SK-N-SH treated with all-trans-retinoic acid at 6 μM for 48 hours (cell line): Measurements from ENCODE around the gene ADGRA3.

ENCODE experiments used
- ESRRG ChIP-seq: fragments of 250-450 bp; sonication (Bioruptor Pico); IDR thresholded peaks from 2 replicates; pipeline ENCODE4 v1.6.1; 2021; ENCODE audit warnings: mild to moderate bottlenecking
- GLIS3 ChIP-seq: fragments of 250-450 bp; sonication (Bioruptor Pico); IDR thresholded peaks from 2 replicates; pipeline ENCODE4 v1.5.0; 2020; ENCODE audit warnings: mild to moderate bottlenecking, moderate library complexity
- OSR1 ChIP-seq: fragments of 250-450 bp; sonication (Bioruptor Pico); IDR thresholded peaks from 2 replicates; pipeline ENCODE4 v1.8.0; 2022; ENCODE audit warnings: moderate library complexity, mild to moderate bottlenecking, inconsistent platforms
- PATZ1 ChIP-seq: fragments of 250-450 bp; sonication (Bioruptor Pico); IDR thresholded peaks from 2 replicates; pipeline ENCODE4 v1.8.0; 2020; ENCODE audit warnings: mild to moderate bottlenecking, moderate library complexity, borderline replicate concordance
- POU6F1 ChIP-seq: fragments of 250-450 bp; sonication (Bioruptor Pico); IDR thresholded peaks from 2 replicates; pipeline ENCODE4 v1.8.0; 2021; ENCODE audit warnings: low read depth, mild to moderate bottlenecking, moderate library complexity, borderline replicate concordance
- PPARA ChIP-seq: fragments of 250-450 bp; sonication (Bioruptor Pico); IDR thresholded peaks from 2 replicates; pipeline ENCODE4 v1.5.0; 2020; ENCODE audit warnings: mild to moderate bottlenecking, borderline replicate concordance
- RARB ChIP-seq: fragments of 250-450 bp; sonication (Bioruptor Pico); IDR thresholded peaks from 2 replicates; pipeline ENCODE4 v1.8.0; 2021; ENCODE audit warnings: mild to moderate bottlenecking, moderate library complexity
- TCF4 ChIP-seq: fragments of 250-450 bp; sonication (Bioruptor Pico); IDR thresholded peaks from 2 replicates; pipeline ENCODE4 v1.8.0; 2021; ENCODE audit warnings: mild to moderate bottlenecking, moderate library complexity, borderline replicate concordance
- ZNF8 ChIP-seq: fragments of 450-650 bp; formaldehyde crosslinking; IDR thresholded peaks from 2 replicates; pipeline ENCODE4 v1.5.0; 2020; ENCODE audit warnings: mild to moderate bottlenecking, moderate library complexity

DNA sequence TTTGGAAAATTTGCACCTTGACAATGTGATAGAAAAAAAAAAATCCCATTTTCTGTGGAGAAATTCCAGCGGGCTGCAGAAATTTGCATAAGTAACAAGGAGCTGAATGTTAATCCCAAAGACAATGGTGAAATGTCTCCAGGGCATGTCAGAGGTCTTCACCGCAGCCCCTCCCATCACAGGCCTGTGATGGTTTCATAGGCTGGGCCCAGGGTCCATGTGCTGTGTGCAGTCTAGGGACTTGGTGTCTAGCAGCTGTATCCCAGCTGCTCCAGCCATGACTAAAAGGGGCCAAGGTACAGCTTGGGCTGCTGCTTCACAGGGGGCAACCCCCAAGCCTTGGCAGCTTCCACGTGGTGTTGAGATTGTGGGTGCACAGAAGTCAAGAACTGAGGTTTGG lies 85.2 kb downstream of the ADGRA3 start:
- no peak for TF ChIP-seq GLIS3 (CRISPR knock-in tag)
- TF ChIP-seq ESRRG (CRISPR knock-in tag), result no peak
- TF ChIP-seq PPARA, result no peak
- TF ChIP-seq RARB (CRISPR knock-in tag), result no peak
- TF ChIP-seq PATZ1, result no peak
- no peak for TF ChIP-seq TCF4 (CRISPR knock-in tag)
- TF ChIP-seq OSR1 (CRISPR knock-in tag), result no peak
- no peak for TF ChIP-seq ZNF8
- no peak for TF ChIP-seq POU6F1
